Left cardiac atrium (tissue), 4 donors: Measurements from ENCODE around the gene IQGAP3. TPM values are rescaled to one million over a fixed set of nuclear protein-coding genes. Genes with fewer than 3 reads are reported as not detected.

Experiments used
- ATAC-seq, 2 donors: fragments of 200-7000 bp; cut with Tn5 transposase; one replicate each; pipeline ENCODE4 v1.9.1; 2020; ENCODE audit warnings: mild to moderate bottlenecking in 2 of 2, moderate library complexity in 2 of 2
- DNase-seq: peaks from one replicate; pipeline ENCODE4 v3.0.0-alpha.2; 2020
- intact Hi-C, 2 donors: fragments of 100-400 bp; cut with DNase I; formaldehyde crosslinking; loops; one replicate each; pipeline versions ENCODE4 v1.14.1 to v1.15.1; 2022 to 2023
- total RNA-seq, 2 donors: library from RNA; stranded (reverse); fragmentation: NEBNext Ultra II Directional; extraction: Animal tissue kit (Norgen Biotek cat#: 25700); gene quantifications; one replicate each; pipeline ENCODE4 v1.2.1, GENCODE V29; 2021
- donor health status: DM: no; HTN: yes; CAD: no.
- donor health status: DM: no; HTN: yes; CAD: no; lungs with severe emphysema.
- donor health status: DM: yes; HTN: yes; CAD: no.
- donor health status: Dilated cardiomyopathy.

The IQGAP3 gene
- total RNA-seq, 2 donors from 2014 or later, result 0.26 to 0.94 TPM

DNA sequence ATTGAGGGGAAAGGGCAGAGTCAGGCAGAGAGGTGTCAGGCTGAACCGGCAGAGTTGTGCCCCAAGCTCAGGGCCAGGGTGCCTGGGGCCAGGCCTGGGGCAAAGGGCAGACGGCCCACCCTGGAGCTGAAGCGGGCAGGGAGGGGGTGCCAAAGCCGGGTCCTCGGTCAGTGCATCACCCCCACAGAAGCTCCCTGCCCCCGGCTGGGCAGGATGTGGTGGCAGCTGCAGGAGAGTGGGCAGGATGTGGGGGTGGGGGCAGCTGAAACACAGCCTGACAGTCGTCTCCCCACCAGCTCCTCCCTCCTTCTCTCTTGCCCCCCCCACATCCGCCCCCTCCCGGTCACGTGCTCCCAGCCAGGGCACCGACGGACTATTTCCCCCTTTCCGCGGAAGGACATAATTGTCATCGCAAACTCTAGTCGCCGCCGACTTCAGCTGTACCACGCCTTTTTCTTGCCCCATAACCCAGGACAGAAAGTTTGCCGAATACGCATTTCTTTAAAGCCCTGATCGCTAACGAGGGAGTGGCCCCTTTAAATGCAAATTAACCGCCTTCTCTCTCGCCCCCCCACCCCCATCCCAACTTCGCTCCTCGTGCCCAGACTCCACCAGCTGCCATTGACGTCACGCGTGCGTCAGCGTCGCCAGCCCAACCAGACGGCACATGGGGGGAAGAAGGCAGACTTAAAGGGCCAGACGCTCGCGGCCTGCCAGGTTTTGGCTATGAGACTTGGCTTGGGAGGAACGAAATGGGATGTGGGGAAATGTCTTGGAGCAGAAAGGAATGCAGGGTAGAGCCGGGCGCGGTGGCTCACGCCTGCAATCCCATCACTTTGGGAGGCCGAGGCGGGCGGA is 67.3 kb downstream of the IQGAP3 start:
- DNase-seq, result peak; percentile 100
- intact Hi-C loops, result loop anchor here in 1 of 2 donors (5.0 kb wide), 1 partner anchor 77 kb away; no protein-coding TSS in a partner anchor
- ATAC-seq, result peak; percentile 54 to 65

- intact Hi-C loops, result no loop called here
- ATAC-seq (no peak), DNase-seq (no peak)
These were observed 67.9 kb downstream of the IQGAP3 start for GRCh38 chr1:156504438-156504813.

DNA sequence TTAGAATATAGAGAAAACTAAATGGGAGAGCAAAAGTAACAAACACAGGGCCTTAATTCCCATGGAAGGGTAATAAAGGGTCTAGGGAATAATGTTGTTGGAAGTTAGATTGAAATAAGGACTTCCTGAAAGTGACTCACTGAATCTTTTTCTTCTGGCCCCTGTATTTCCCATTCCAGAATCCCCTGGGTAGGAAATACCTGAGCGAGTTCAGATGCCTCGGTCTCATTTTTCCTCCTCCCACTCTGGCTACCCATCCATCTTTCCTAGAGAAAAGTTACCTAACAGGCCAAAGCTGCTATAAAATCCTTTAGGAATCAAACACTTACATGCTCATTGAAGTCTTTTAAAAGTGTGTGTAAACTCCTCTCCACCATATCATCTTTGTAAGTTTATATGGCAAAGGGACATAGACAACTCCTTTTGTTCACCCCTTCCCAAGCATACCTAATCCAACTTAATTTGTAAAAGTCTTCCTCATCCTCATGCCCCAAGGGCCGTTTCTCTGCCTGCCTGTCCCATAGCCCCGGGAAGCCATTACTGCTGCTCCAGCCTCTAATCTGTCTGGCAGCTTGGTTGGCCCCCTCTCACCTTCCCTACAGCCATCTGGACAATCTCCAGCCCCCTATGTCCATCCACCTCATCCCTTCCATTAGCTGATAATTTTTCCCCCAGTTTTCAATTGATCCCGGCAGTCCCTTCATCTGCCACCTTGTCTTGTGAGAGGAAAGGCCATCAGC is 68.5 kb downstream of the IQGAP3 start:
- intact Hi-C loops, result no loop called here
- ATAC-seq (no peak), DNase-seq (no peak)

DNA sequence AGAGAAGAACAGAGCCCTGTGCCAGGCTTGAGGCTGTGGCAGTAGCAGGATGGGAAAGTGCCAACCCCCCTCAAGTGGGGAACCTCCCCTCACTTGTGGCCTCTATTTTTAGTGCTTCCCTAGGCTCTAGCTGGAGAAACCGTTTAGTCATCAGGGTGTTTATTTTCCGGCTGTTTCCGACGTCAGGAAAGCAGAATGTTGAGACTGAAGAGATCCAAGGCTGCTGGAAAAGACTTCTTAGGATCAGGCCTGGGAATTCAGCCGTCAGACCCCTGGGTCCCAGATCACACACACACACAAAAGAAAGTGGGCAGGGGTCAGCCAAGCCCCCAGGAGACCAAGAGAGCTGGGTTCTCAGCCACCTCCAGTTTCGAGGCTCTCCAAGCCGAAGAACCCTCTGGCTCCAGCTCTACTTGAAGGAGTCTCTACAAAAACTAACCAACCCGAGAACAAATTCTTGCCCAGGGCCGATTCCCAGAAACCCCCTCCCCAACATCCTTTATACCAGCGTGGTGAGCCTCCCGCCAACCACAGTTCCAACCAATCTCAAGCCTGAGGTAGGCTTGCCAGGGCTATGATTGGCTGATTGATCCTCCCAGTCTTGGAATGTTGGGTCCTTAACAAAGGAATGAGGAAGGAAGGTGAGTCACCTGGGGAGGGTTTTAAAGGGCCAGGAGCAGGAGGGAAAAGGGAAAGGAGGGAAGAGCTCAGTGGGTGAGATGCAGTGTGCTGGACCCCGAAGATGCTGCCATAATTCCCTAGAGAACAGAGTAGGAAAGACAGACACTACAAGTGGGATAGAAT is 69.3 kb downstream of the IQGAP3 start:
- intact Hi-C loops, result no loop called here
- peak; percentile 90 for DNase-seq
- ATAC-seq, result peak; percentile 16 to 17

GRCh38 chr1:156502391-156502893 is 69.9 kb downstream of the IQGAP3 start:
- intact Hi-C loops, result no loop called here
- no peak for ATAC-seq
- DNase-seq, result no peak

- DNase-seq (peak; percentile 95), ATAC-seq (peak; percentile 86 to 87)
- intact Hi-C loops, result no loop called here
These were observed 71.4 kb downstream of the IQGAP3 start for GRCh38 chr1:156500793-156501506.

DNA sequence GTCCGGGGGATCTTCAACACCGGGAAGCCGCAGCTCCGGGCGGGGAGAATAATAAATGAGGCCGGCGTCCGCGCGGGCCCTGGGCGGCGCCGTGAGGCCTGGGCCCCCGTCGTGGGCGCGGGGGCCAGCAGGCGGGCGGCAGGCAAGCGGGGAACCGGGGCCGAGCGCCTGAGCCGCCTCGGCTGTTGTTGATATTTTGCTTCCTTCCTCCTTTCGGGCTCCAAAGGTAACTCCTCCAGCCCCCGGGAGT is 71.9 kb downstream of the IQGAP3 start, which contains the start of gene MEF2D:
TSS of gene MEF2D (minus strand) at position 233 of the 250 bp plus-strand sequence. CDS start 17,483 bp downstream, outside the sequence.
- ATAC-seq, result no peak
- DNase-seq, result no peak
- intact Hi-C loops, result no loop called here

GRCh38 chr1:156499842-156500542 is 72.4 kb downstream of the IQGAP3 start:
- ATAC-seq (peak; percentile 11 to 17), DNase-seq (peak; percentile 75)
- intact Hi-C loops, result no loop called here

DNA sequence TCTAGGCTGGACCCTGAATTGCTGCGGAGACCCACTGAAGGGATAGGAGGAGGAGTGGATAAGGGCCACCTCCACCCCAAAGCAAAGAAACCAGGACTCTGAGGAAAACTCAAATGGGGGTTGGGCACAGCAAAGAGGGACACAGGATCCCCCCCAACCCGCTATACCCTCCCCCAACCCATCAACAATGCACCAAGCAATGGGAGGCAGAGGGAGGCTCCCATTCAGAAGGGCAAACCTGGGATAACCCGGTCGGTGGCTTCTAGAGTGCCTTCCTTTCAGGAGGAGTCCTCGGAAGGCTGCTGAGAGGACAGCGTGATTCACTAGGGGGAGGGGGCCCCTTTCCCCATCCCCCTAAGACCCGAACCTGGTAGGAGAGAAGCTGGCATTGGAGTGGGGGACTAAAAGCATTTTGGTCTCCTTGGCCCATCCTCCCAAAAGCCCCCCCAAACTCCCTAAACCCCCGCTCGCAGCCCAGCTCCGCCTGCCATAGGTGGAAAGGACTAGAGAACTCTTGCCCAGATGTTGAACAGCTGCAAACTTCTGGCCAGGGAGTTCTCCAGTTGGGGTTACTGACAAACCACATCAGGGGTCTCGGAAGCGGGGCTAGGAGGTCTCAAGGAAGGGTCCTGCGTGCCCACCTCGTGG is 73.0 kb downstream of the IQGAP3 start:
- intact Hi-C loops, result no loop called here
- no peak for ATAC-seq
- DNase-seq, result no peak

- intact Hi-C loops, result no loop called here
- DNase-seq, result peak; percentile 77
- ATAC-seq, result peak in 1 of 2 donors; percentile 0
These were observed 73.8 kb downstream of the IQGAP3 start for GRCh38 chr1:156498432-156499193.

- intact Hi-C loops, result no loop called here
- no peak for DNase-seq
- no peak for ATAC-seq
These were observed 74.5 kb downstream of the IQGAP3 start for GRCh38 chr1:156497743-156498431.

GRCh38 chr1:156497078-156497742 is 75.2 kb downstream of the IQGAP3 start:
- intact Hi-C loops, result no loop called here

GRCh38 chr1:156496211-156496761 is 76.1 kb downstream of the IQGAP3 start:
- no peak for DNase-seq
- ATAC-seq, result no peak
- intact Hi-C loops, result no loop called here

More at GRCh38 chr1:156497078-156497742, 75.2 kb downstream of the IQGAP3 start:
- ATAC-seq (no peak), DNase-seq (peak; percentile 35)

DNA sequence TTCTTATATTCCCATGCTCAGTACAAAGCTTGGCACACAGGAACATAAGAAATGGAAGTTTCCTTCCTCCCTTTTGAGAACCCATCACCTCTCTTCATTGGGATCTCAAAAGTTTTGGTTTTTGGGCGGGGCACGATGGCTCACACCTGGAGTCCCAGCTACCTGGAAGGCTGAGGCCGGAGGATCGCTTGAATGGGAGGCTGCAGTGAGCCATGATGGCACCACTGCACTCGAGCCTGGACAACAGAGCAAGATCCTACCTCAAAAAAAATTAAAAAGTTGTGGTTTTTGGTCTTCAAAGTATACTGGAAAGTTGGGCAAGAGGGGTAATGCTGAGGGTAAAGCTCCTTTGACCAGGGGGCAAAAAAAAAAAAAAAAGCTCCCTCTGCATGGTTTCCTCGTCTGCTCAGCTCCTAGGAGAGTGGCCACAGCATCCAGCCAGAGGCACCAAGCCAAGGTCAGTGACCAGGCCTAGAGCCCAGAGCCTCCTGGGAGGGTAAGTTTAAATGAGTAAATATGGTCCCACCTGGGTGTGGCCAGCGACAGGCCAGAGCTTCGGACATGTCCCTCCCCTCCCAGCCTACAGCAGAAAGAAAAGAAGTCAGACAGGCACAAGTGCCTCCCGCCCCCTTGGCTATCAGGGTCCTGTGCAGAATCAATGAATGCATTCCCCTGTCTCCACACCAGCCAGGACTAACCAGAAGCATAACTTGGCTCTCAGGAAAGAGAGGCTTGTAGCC is 76.8 kb downstream of the IQGAP3 start:
- ATAC-seq, result peak in 1 of 2 donors; percentile 4
- peak; percentile 76 for DNase-seq
- intact Hi-C loops, result no loop called here

GRCh38 chr1:156494309-156494895 is 78.0 kb downstream of the IQGAP3 start:
- intact Hi-C loops, result no loop called here
- ATAC-seq (no peak), DNase-seq (no peak)
